Measurements from ENCODE around the gene NR2C1. TPM values are rescaled to one million over a fixed set of nuclear protein-coding genes. Genes with fewer than 3 reads are reported as not detected.

The NR2C1 gene
- total RNA-seq, 1 donor: 26.8 TPM

- DNase-seq (ENCODE audit: low read depth): no peak
- TF ChIP-seq CTCF (IDR thresholded peaks at IDR 0.05; ENCODE audit: insufficient read depth, low read depth, low read length): no peak
- H3K4me3 ChIP-seq (ENCODE audit: low read depth, low read length): no peak overlapping the region
Observed at GRCh38 chr12:94970560-94970959, 102.9 kb downstream of the NR2C1 start.

Other genes starting within 250 kb of the NR2C1 start
- gene NDUFA12, start 69.9 kb downstream of the NR2C1 start, total RNA-seq: 108 and 137 TPM in 2 replicates
- gene FGD6, start 143.8 kb upstream of the NR2C1 start, total RNA-seq: 11.9 and 18.1 TPM in 2 replicates
- gene VEZT, start 144.2 kb upstream of the NR2C1 start, total RNA-seq: 73.4 and 84.6 TPM in 2 replicates